DOHH2 (cell line): Measurements from ENCODE around the gene RBM18.

ENCODE experiments used
- H3F3A ChIP-seq: fragments of 200-600 bp; sonication (generic), shearing (Covaris generic); 2 replicates; pipeline ENCODE4 v1.6.0; 2016; ENCODE audit warnings: antibody characterized with exemption, mild to moderate bottlenecking; ENCODE audit not compliant: control insufficient read depth, insufficient read depth
- H3K27ac ChIP-seq: fragments of 200-600 bp; sonication (generic); 2 replicates; pipeline ENCODE4 v1.5.1; 2014; ENCODE audit warnings: low read depth, mild to moderate bottlenecking, low read length, moderate library complexity
- H3K27me3 ChIP-seq: fragments of 200-600 bp; sonication (generic); 2 replicates; pipeline ENCODE4 v1.6.1; 2014; ENCODE audit warnings: mild to moderate bottlenecking, low read length, mixed read lengths; ENCODE audit not compliant: control insufficient read depth
- H3K36me3 ChIP-seq: fragments of 200-600 bp; sonication (generic); 2 replicates; pipeline ENCODE4 v1.6.1; 2014; ENCODE audit warnings: mild to moderate bottlenecking, low read length, moderate library complexity, mixed read lengths; ENCODE audit not compliant: control insufficient read depth
- H3K4me1 ChIP-seq: fragments of 200-600 bp; sonication (generic); 2 replicates; pipeline ENCODE4 v1.6.1; 2014; ENCODE audit warnings: mild to moderate bottlenecking, low read length, mixed read lengths; ENCODE audit not compliant: control insufficient read depth
- H3K4me2 ChIP-seq: fragments of 200-600 bp; sonication (generic); 2 replicates; pipeline ENCODE4 v1.6.0; 2014; ENCODE audit warnings: mild to moderate bottlenecking, low read length, moderate library complexity
- H3K4me3 ChIP-seq: fragments of 200-600 bp; sonication (generic); 2 replicates; pipeline ENCODE4 v1.5.1; 2014; ENCODE audit warnings: mild to moderate bottlenecking, low read length, mixed read lengths
- H3K79me2 ChIP-seq: fragments of 200-600 bp; sonication (generic); 2 replicates; pipeline ENCODE4 v1.6.1; 2014; ENCODE audit warnings: mild to moderate bottlenecking, low read length, mixed read lengths; ENCODE audit not compliant: control insufficient read depth
- H3K9me2 ChIP-seq: fragments of 200-600 bp; sonication (generic); replicated peaks from 2 replicates; pipeline ENCODE4 v1.6.1; 2014; ENCODE audit warnings: mild to moderate bottlenecking, low read length, mixed read lengths; ENCODE audit not compliant: control insufficient read depth
- H3K9me3 ChIP-seq: fragments of 200-600 bp; sonication (generic); 2 replicates; pipeline ENCODE4 v1.6.1; 2014; ENCODE audit warnings: antibody characterized with exemption, low read length, mixed read lengths; ENCODE audit not compliant: control insufficient read depth, insufficient read depth
- H4K20me1 ChIP-seq: fragments of 200-600 bp; sonication (generic); 2 replicates; pipeline ENCODE4 v1.6.0; 2014; ENCODE audit warnings: low read depth, mild to moderate bottlenecking, antibody characterized with exemption, low read length, moderate library complexity; ENCODE audit not compliant: control insufficient read depth, insufficient read depth
- EZH2phosphoT487 ChIP-seq: fragments of 200-600 bp; sonication (generic); IDR thresholded peaks from 2 replicates; pipeline ENCODE4 v1.6.1; 2017; ENCODE audit warnings: borderline replicate concordance, mild to moderate bottlenecking, antibody characterized with exemption, low read length, moderate library complexity, mixed read lengths
- TF ChIP-seq, protein P1 (sequence below): fragments of 200-600 bp; sonication (generic); IDR thresholded peaks from one replicate; pipeline ENCODE4 v1.5.1; 2014; ENCODE audit warnings: antibody characterized with exemption, mild to moderate bottlenecking, low read depth, low read length; ENCODE audit not compliant: poor library complexity, severe bottlenecking

Gene RBM18

DNA sequence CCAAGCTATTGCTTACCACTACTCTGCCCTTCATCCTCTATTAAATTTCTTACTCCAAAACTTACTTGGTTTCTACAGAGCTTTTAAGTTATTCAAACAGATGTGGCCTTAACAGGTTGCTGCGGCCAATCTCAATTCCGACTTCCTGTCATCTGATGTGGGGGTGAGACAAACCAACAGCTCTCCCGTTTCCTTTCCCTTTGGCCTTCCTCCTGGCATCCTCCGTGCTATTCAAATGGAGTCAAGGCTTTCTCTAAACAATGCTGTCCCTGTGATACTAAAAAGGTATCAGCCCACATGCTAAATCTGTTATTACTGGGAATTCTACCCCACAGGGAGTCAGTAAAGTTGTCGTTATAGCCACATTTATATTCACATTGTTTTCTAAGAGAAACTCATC is 11.8 kb downstream of the RBM18 start:
- no peaks in the 10 kb centered on the region for H3F3A ChIP-seq
- peaks cover 29% of the 10 kb centered on the region for H3K79me2 ChIP-seq
- no peaks in the 10 kb centered on the region for H3K27me3 ChIP-seq
- no peak overlapping the region for H3K4me3 ChIP-seq
- H3K36me3 ChIP-seq, result peaks cover 68% of the 10 kb centered on the region
- H3K27ac ChIP-seq, result no peak overlapping the region
- H3K9me2 ChIP-seq, result no peaks in the 10 kb centered on the region
- H3K9me3 ChIP-seq, result no peaks in the 10 kb centered on the region
- TF ChIP-seq, protein P1, sequence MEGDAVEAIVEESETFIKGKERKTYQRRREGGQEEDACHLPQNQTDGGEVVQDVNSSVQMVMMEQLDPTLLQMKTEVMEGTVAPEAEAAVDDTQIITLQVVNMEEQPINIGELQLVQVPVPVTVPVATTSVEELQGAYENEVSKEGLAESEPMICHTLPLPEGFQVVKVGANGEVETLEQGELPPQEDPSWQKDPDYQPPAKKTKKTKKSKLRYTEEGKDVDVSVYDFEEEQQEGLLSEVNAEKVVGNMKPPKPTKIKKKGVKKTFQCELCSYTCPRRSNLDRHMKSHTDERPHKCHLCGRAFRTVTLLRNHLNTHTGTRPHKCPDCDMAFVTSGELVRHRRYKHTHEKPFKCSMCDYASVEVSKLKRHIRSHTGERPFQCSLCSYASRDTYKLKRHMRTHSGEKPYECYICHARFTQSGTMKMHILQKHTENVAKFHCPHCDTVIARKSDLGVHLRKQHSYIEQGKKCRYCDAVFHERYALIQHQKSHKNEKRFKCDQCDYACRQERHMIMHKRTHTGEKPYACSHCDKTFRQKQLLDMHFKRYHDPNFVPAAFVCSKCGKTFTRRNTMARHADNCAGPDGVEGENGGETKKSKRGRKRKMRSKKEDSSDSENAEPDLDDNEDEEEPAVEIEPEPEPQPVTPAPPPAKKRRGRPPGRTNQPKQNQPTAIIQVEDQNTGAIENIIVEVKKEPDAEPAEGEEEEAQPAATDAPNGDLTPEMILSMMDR, result no peak
- TF ChIP-seq EZH2phosphoT487, result no peak
- H3K4me2 ChIP-seq, result no peak overlapping the region
- H3K4me1 ChIP-seq, result no peaks in the 10 kb centered on the region
- no peaks in the 10 kb centered on the region for H4K20me1 ChIP-seq

DNA sequence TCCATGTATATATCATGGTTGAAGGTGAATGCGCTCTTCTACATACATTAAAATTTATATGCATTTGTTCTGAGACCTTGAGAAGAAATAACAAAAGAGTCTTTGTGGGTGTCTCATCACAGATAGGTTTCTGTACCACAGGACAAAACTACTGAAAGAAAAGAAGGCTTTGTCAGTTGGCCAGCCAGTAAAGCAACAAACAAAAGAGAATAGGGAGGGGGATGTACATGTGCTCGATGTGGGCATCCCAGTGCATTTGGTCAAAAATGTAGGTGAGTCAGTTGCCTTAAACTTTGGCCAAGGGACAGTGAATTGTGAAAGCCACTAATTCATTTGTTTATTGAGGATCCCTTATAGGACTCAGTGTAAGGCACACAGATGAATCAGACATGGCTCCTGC is 13.3 kb downstream of the RBM18 start:
- Histone ChIP-seq H3F3A (no peaks in the 10 kb centered on the region), H3K9me3 (no peaks in the 10 kb centered on the region)

DNA sequence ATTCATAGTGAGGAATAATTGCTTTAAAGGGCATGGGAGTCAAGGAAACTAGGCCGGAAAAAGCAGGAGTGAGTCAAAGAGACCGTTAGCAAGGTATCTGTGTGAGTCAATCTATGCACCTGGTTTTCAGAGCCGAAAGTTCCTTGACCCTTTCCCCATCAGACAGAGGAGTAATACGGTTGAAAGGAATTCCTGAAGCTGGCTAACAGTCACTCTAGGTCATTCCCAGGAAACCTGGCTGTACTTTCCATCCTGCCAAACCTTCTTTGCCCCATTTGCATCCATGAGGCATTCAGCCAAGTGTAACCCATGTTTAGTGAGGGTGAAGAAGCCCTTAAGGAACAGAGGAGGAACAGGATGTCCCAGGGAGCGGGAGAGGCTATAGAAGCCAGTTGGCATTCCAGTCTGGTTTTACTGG is 16.2 kb downstream of the RBM18 start:
- no peaks in the 10 kb centered on the region for H3K9me2 ChIP-seq
- TF ChIP-seq, protein P1, result no peak
- no peak for TF ChIP-seq EZH2phosphoT487
- no peak overlapping the region for H3K4me3 ChIP-seq
- H3K36me3 ChIP-seq, result peaks cover 72% of the 10 kb centered on the region
- no peaks in the 10 kb centered on the region for H3K9me3 ChIP-seq
- no peaks in the 10 kb centered on the region for H3F3A ChIP-seq
- H3K79me2 ChIP-seq, result no peaks in the 10 kb centered on the region
- no peak overlapping the region for H3K27ac ChIP-seq
- H3K4me1 ChIP-seq, result no peaks in the 10 kb centered on the region
- H3K27me3 ChIP-seq, result no peaks in the 10 kb centered on the region
- no peaks in the 10 kb centered on the region for H4K20me1 ChIP-seq
- H3K4me2 ChIP-seq, result no peak overlapping the region

More for the DNA sequence above, 13.3 kb downstream of the RBM18 start:
- no peaks in the 10 kb centered on the region for H3K4me1 ChIP-seq
- H3K9me2 ChIP-seq, result no peaks in the 10 kb centered on the region
- H3K79me2 ChIP-seq, result peaks cover 20% of the 10 kb centered on the region
- no peaks in the 10 kb centered on the region for H4K20me1 ChIP-seq
- no peak overlapping the region for H3K4me3 ChIP-seq
- no peak overlapping the region for H3K4me2 ChIP-seq
- no peak overlapping the region for H3K27ac ChIP-seq
- H3K27me3 ChIP-seq, result no peaks in the 10 kb centered on the region
- peaks cover 72% of the 10 kb centered on the region for H3K36me3 ChIP-seq
- no peak for TF ChIP-seq EZH2phosphoT487
- TF ChIP-seq, protein P1, result no peak

DNA sequence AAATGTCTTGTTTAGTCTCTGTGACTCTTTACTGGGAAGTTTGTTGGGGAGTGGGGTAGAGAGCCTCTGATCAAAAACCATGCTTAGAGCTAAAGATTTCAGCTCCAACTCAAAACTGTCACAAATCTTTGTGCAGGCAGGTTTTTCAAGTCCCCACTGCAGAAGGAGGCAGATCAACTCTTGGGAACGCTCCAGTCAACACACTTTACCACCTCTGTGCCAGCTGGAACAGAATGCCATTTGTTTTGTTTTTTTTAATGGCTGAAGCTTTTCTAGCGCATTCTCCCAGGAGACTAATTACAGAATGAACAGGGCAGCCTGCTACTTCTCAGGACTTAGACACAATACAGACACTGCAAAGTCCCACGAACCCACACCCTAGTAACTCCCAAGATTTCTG is 18.0 kb downstream of the RBM18 start:
- Histone ChIP-seq H3K4me1 (no peaks in the 10 kb centered on the region), H3K4me2 (no peak overlapping the region), H3K27ac (no peak overlapping the region), H3K9me2 (no peaks in the 10 kb centered on the region), H4K20me1 (no peaks in the 10 kb centered on the region), H3K9me3 (no peaks in the 10 kb centered on the region), H3K36me3 (peaks cover 70% of the 10 kb centered on the region), H3K27me3 (no peaks in the 10 kb centered on the region), H3K4me3 (no peak overlapping the region), H3F3A (no peaks in the 10 kb centered on the region), H3K79me2 (no peaks in the 10 kb centered on the region)
- TF ChIP-seq, protein P1, result no peak
- no peak for TF ChIP-seq EZH2phosphoT487
